Testis (tissue), 3 donors: Measurements from ENCODE around the gene MYOCD. TPM values are rescaled to one million over a fixed set of nuclear protein-coding genes. Genes with fewer than 3 reads are reported as not detected.
A peak's percentile ranks its signal among the peaks of the same experiment; 100 is the strongest.

Experiments used
- DNase-seq: peaks from one replicate; pipeline ENCODE4 v3.0.0-alpha.2; 2019
- H3K27ac ChIP-seq, 2 donors: fragments of 200-600 bp; sonication (generic); one replicate each; pipeline ENCODE4 v1.5.1; 2019
- H3K27me3 ChIP-seq: fragments of 200-600 bp; sonication (generic); one replicate; pipeline ENCODE4 v1.5.1; 2019
- H3K36me3 ChIP-seq: fragments of 200-600 bp; sonication (generic); one replicate; pipeline ENCODE4 v1.5.1; 2017; ENCODE audit warnings: low read depth; ENCODE audit errors: missing control alignments
- H3K4me1 ChIP-seq: fragments of 200-600 bp; sonication (generic); one replicate; pipeline ENCODE4 v1.5.1; 2019
- H3K4me3 ChIP-seq, 2 donors: fragments of 200-600 bp; sonication (generic); one replicate each; pipeline ENCODE4 v1.5.1; 2017 to 2019
- H3K9me3 ChIP-seq: fragments of 200-600 bp; sonication (generic); one replicate; pipeline ENCODE4 v1.5.1; 2017
- POLR2A ChIP-seq: fragments of 450-650 bp; IDR thresholded peaks from one replicate; pipeline ENCODE4 v1.6.1; 2017; ENCODE audit warnings: antibody characterized with exemption, mild to moderate bottlenecking, moderate library complexity
- WGBS, 2 donors: methylation state at CpG; one replicate each; pipeline ENCODE4 v1.1.5; 2018; 5-methylcytosine and 5-hydroxymethylcytosine counted together
- intact Hi-C: fragments of 100-400 bp; cut with DNase I; formaldehyde crosslinking; loops from one replicate; pipeline ENCODE4 v1.15.1; 2023; ENCODE audit warnings: low total_unique reads
- polyA plus RNA-seq: library from polyadenylated mRNA; stranded (reverse); fragments of 350-450 nt; fragmentation: Illumina TruSeq; extraction: RNeasy Lipid Tissue Mini Kit (QIAGEN cat#74804); gene quantifications from one replicate; pipeline ENCODE4 v1.2.3, GENCODE V29; 2014; ENCODE audit warnings: low read depth, low replicate concordance; ENCODE audit not compliant: insufficient read depth
- total RNA-seq, 2 donors: library from RNA; depleted of rRNA; stranded (reverse); fragments of >200 nt; gene quantifications; one replicate each; pipeline ENCODE4 v1.2.3, GENCODE V29; 2016
- TF ChIP-seq, protein P1 (sequence below), 3 experiments: fragments of 450-650 bp in 2 of 3; fragments of 200-600 bp in 1 of 3; sonication (generic) in 1 of 3; IDR thresholded peaks; one replicate each; pipeline ENCODE4 v1.5.1; 2016 to 2019; ENCODE audit warnings: antibody characterized with exemption in 3 of 3, mild to moderate bottlenecking in 2 of 3, moderate library complexity in 1 of 3

The MYOCD gene
- total and polyA plus RNA-seq, 3 donors from 2014 or later: 7.3 to 13.3 (median 7.6) TPM

- Histone ChIP-seq H3K36me3 (no peaks in the 10 kb centered on the region), H3K4me3 (no peak overlapping the region), H3K27ac (peak overlapping the region in 1 of 2 donors; percentile 8), H3K4me1 (no peaks in the 10 kb centered on the region), H3K27me3 (no peaks in the 10 kb centered on the region), H3K9me3 (no peaks in the 10 kb centered on the region)
- DNase-seq: no peak
- intact Hi-C loops: no loop called here
- WGBS, 2 donors: 38 to 57% methylated on average over 3 of the region's 3 CpGs
- TF ChIP-seq POLR2A: no peak
- TF ChIP-seq, protein P1, sequence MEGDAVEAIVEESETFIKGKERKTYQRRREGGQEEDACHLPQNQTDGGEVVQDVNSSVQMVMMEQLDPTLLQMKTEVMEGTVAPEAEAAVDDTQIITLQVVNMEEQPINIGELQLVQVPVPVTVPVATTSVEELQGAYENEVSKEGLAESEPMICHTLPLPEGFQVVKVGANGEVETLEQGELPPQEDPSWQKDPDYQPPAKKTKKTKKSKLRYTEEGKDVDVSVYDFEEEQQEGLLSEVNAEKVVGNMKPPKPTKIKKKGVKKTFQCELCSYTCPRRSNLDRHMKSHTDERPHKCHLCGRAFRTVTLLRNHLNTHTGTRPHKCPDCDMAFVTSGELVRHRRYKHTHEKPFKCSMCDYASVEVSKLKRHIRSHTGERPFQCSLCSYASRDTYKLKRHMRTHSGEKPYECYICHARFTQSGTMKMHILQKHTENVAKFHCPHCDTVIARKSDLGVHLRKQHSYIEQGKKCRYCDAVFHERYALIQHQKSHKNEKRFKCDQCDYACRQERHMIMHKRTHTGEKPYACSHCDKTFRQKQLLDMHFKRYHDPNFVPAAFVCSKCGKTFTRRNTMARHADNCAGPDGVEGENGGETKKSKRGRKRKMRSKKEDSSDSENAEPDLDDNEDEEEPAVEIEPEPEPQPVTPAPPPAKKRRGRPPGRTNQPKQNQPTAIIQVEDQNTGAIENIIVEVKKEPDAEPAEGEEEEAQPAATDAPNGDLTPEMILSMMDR (IDR thresholded peaks at IDR 0.05): no peak
Measured at GRCh38 chr17:12712941-12713340, 47.3 kb downstream of the MYOCD start.

- DNase-seq: peak; percentile 32
- no peaks in the 10 kb centered on the region for H3K4me1 ChIP-seq
- TF ChIP-seq, protein P1 (IDR thresholded peaks at IDR 0.05): no peak
- no peak for TF ChIP-seq POLR2A
- intact Hi-C loops: no loop called here
- 66 to 67% methylated on average over 11 of the region's 11 CpGs for WGBS, 2 donors
- H3K9me3 ChIP-seq: no peaks in the 10 kb centered on the region
- peak overlapping the region in 1 of 2 donors; percentile 4 for H3K4me3 ChIP-seq
- no peaks in the 10 kb centered on the region for H3K27me3 ChIP-seq
- H3K27ac ChIP-seq: no peak overlapping the region
- H3K36me3 ChIP-seq: no peaks in the 10 kb centered on the region
Measured at GRCh38 chr17:12719948-12720347, 54.3 kb downstream of the MYOCD start.

DNA sequence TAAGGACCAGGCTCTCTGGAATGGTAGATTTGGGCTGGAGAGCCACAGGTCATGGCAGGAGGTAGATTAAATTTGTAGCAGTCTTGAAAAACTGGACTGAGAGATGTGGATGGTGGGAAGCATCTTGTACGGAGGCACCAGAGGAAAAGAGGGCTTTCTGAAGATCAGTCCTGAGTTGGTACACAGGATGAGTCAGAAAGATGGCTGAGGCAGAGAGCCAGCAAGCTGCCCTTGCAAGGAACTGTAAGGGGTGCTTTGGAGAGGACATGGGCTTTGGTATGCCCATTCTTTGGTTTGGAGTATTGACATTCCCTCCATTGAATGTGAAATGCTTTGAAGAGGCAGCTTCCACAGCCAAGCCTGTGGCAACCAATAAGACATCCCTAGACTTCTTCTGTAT, 55.9 kb downstream of the MYOCD start:
- intact Hi-C loops: no loop called here
- 84 to 91% methylated on average over 1 of the region's 1 CpG for WGBS, 2 donors
- Histone ChIP-seq H3K27me3 (no peaks in the 10 kb centered on the region), H3K4me1 (no peaks in the 10 kb centered on the region), H3K27ac (no peak overlapping the region), H3K4me3 (no peak overlapping the region), H3K9me3 (no peaks in the 10 kb centered on the region), H3K36me3 (no peaks in the 10 kb centered on the region)
- DNase-seq: no peak
- TF ChIP-seq, protein P1 (IDR thresholded peaks at IDR 0.05): no peak
- TF ChIP-seq POLR2A: no peak

- Histone ChIP-seq H3K4me3 (no peak overlapping the region), H3K27ac (no peak overlapping the region), H3K9me3 (no peaks in the 10 kb centered on the region), H3K4me1 (no peaks in the 10 kb centered on the region), H3K27me3 (no peaks in the 10 kb centered on the region), H3K36me3 (no peaks in the 10 kb centered on the region)
- DNase-seq: no peak
- TF ChIP-seq, protein P1 (IDR thresholded peaks at IDR 0.05): no peak
- TF ChIP-seq POLR2A: no peak
- intact Hi-C loops: no loop called here
- 94% methylated on average over 5 of the region's 5 CpGs for WGBS, 2 donors
Measured at GRCh38 chr17:12722282-12722681, 56.6 kb downstream of the MYOCD start.

GRCh38 chr17:12726131-12726530, 60.4 kb downstream of the MYOCD start:
- DNase-seq: no peak
- Histone ChIP-seq H3K4me1 (peaks cover 5% of the 10 kb centered on the region), H3K27ac (no peak overlapping the region), H3K36me3 (no peaks in the 10 kb centered on the region), H3K9me3 (no peaks in the 10 kb centered on the region), H3K27me3 (no peaks in the 10 kb centered on the region), H3K4me3 (no peak overlapping the region)
- TF ChIP-seq, protein P1 (IDR thresholded peaks at IDR 0.05): no peak
- TF ChIP-seq POLR2A: no peak
- WGBS, 2 donors: 90 to 97% methylated on average over 2 of the region's 2 CpGs
- intact Hi-C loops: no loop called here
